DMS 273 (cell line): Measurements from ENCODE around the gene MMP24.
"Not testable (repeated sequence)": the region's sequence is repeated elsewhere in the genome, so short reads cannot be mapped to it uniquely, and the experiment has no call there.

ENCODE experiments used
- DNase-seq: peaks from one replicate; lab custom pipeline; 2025; ENCODE audit not compliant: unreplicated experiment; lab: John Stamatoyannopoulos, UW

Gene MMP24

DNA sequence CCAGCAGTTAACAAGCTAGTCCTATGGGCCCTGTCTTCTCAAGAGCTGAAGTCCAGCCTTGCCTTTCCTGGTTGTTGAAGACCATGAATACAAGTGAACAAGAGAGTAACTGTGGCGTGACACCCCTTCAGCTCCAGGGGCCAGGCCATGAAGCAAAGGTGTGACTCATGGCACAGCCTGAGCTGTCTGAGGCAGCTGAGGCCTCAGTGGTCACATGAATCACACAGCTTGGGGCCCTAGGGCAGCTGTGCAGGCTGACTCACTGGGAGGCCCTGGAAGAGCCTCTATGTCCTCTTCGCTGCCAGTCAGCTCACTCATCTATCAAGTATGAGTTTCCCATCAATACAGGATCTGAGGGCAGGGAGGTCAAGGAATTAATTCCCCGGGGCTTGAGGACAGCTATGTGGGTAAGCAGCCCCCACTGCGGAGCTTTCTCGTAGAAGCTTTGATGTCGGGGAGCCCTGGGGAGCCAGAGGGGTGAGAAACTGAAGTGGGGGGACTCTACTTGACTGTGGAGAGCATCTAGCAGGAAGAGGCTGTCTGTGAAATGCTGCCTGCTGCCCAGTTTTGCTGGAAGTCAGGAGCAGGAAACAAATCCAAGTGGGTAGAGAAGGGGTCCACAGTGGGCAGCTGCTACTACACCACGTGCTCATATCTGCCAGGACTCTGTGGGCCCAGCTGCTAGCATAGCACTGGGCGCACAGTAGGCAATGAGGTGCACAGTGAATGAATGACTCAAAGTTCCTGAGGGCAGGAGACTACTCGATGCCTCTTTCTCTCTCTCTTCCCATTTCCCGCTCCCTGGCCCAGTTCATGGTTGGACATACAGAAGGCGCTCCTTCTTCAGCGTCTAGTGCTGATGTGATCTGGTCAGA, 79.4 kb downstream of the MMP24 start:
- peak; percentile 53 for DNase-seq

DNA sequence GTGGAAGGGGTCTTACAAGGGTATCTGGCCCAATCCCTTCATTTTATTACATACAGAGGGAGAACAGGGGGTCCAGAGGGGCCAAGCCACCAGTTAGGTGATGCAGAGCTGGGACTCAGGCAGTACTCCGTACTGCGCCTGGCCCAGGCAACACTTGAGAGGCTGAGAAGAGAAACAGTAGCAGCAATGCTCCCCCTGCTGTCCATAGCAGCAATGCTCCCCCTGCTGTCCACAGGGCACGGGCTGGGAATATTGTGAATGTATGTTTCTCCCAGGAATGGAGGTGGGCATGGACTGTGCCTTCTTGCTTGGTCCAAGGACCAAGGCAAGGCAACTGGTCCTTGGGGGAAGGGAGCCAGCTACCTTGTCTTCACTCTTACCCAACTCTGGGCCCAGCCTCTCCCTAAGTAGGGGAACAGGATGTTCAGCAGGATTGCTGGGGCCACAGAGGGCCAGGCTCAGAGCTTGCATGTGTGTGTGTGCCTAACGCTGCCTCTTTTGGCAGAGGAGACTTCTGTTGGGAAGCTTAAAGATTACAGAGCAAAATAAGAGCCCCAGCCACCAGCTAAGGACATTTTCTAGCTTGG, 80.5 kb downstream of the MMP24 start:
- DNase-seq: peak; percentile 87

DNA sequence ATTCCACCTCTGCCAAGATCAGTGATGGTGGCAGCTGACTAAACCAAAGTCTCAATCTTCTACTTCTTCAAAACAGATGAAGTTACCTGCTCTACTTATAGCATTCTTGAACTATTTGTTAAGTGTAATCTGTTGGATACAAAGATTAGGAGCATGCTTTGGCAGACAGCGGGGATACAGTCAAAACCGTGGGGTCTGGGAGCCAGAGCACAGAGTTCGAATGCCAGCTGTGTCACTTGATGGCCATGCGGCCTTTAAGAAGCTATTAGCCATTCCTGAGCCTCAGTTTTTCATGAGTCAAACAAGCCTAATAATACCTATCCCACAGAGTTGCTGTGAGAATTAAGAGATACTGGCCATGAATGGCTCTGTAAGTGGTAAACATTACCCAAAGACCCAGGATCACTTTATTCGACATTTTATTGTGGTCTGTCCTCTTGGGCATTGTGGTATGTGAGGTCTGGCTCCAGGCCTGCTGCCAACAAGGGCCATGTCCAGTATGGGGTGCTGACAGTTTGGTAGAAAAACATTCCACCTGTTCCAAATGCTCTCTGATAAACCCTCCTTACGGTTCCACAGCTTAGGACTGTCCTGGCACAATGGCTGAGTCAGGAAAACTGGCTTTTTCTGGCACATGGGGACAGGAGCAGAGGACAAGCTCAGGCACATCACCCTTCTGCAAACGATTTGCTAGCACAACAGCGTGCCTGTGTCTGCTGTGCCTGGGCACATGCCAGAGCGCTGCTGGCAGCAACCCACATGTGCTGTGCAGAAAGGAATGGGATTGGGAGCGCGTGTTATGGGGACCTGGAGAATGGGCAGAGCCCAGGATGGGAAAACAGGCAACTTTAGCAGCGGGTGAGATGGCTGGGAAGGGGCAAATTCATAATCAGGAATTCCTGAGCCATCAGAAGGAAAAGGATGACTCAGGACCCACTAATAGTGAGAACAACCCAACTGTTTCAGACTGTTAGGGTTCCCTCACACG, 81.5 kb downstream of the MMP24 start:
- DNase-seq: peak; percentile 90

DNA sequence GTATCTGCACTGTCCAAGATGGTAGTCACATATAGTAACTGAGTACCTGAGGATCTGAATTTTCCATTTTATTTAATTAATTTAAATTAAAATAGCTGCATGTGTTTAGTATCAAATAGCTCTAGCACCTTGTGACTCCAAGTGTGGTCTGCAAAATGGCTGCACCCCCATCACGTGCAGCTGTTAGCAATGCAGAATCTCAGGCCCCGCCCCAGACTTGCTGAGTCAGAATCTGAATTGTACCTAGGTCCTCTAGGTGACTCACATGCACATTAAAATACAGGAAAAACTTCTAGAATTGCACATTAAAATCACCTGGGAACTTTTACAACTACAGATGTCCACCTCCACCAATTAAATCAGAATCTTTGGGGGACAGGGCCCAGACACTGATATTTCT, 84.9 kb downstream of the MMP24 start:
- no peak for DNase-seq

- no peak for DNase-seq
These were observed 85.3 kb downstream of the MMP24 start for GRCh38 chr20:35311822-35312221.

DNA sequence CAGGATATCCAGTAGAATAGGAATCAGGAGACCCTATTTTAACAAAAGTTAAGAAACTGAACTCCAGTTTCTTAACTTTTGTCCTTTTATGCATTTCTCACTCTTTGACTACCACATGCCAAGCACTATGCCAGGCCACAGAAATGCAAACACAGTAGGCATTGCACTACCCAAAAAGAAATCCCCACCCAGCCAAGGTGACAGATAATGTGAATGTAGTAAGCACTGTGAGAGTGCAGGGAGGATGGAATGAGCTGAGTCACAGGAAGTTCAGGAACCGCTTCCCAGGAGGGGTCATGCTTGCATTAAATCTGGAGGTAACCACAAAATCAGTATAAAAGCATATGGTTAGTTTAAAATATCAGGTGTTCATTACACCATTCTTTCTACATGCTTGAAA, 85.8 kb downstream of the MMP24 start:
- no peak for DNase-seq

DNA sequence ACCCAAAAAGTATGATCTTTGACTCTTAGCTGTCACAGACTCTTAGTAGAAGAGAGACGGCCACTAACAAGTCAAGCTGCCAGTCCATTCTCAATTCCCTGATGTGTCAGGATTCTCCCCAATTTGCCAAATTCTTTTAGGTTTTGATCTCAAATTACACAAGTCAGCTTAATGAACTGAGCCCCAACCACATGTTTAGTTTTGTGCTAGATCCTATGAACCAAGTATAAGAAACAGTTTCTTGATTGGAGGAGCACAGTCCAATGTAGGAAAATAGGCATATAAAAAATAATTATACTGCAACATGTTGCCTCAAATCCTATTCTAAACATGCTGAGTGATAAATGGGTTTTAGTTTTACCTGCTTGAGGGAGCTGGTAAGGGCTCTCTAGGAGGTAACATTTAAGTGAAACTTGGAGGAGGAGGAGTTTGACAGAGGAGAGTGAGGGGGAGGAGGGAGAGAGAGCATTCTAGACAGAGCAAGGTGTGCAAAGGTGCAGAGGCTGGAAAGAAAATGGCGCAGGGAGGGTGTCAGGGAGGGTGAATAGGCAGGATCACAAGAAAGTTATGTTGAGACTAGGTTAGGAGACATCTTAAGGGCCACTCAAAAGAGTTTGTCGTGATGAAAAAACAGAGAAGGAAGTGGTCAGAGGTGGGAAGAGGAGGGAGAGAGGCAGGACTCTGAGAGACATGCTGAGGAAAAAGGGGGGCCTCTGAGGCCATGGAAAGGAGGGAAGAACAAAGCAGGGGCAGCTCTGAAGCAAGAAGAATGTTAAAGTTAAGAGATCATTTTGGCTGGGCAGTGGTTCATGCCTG, 88.5 kb downstream of the MMP24 start:
- no peak for DNase-seq

DNA sequence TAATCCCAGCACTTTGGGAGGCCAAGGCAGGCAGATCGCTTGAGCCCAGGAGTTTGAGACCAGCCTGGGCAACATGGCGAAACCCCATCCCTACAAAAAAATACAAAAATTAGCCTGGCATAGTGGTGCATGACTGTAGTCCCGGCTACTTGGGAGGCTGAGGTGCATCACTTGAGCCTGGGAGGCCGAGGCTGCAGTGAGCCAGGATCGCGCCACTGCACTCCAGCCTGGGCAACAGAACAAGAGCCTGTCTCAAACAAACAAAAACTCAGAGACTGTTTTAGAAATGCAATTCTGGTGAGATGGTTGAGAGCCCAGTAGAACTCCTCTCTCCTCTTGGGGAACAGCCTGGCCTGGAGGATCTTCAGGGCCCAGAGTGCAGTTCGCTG, 89.1 kb downstream of the MMP24 start:
- DNase-seq: not testable (repeated sequence)

DNA sequence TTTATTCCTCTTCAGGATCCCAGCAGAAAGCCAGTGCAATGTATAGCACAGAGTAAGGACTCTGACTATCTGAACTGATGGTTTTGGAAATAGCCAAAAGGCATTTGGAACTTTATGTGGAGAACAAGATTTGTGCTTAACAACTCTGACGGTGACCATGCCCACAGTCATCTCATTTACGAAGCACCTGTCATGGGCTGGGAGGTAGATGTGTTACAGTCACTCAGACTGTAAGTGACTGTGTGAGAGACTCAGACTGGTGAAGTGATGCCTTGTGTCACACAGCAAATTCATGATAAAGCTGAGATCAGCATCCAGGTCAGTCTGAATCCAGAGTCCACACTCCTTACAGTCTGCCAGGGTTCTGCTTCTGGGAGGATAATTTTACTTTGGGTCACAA, 89.6 kb downstream of the MMP24 start:
- no peak for DNase-seq

DNA sequence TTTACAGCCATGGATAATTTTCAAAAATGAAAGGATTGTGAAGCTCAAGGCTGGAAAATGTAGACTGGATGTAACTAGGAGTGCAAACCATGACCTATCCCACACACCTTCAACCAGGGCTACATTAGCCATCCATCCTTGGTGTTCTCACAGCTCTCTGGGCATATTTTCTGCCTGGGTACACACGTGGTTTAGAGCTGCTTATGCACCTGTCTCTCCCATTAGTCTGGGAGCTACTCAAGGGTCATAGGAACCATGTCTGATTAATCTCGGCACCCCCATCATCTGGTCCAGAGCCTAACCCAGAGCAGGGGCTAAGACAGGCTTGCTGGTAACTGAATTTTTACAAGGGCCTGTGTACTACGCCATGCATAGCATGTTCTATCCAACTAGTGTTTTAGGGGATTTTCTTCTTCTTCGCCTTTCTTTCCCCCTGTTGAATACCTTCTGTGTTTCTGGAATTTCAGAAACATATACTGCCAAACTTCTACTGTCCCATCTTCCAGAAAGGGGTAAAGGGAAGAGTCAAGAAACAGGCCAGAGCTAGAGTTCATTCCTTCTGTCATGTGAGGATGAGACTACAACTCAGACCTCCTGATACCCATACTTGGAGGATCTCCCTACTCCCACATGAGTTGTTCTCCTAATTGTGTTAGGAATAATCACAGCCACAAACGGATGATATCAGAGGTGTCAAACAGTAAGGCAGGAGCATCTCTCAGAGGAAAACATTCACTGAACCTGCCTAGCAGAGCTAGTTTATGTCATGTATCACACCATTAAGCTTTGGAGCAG, 91.1 kb downstream of the MMP24 start:
- no peak for DNase-seq

DNA sequence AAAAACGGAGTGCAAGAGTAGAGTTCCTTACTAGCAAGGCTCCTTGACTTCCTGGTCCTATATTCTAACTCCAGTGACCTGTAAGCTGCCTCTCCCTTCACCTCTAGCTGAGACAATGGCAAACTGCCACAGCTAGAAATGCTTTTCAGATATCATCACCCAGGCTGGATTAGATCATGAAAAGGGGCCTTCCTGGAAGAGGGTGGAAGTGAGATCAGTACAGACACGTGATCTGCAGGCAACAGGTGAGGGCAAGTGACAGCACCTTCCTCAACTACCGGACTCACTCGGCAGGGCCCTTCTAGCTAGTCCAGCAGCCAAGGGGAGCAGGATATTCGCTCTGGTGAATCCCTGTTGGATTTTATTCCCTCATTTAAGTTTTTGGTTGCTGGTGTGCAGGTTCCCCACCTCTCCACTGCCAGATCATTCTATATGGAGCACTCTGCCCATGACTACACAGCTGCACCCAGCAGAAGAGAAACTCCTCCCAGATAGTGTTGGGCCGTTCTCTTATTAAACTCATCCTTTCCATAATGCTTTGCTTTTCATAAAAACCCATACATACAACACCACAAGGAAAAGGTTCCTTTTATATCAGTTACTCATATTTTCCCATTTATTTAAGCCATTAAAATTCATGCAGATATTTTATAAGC, 92.1 kb downstream of the MMP24 start:
- DNase-seq: peak; percentile 50

DNA sequence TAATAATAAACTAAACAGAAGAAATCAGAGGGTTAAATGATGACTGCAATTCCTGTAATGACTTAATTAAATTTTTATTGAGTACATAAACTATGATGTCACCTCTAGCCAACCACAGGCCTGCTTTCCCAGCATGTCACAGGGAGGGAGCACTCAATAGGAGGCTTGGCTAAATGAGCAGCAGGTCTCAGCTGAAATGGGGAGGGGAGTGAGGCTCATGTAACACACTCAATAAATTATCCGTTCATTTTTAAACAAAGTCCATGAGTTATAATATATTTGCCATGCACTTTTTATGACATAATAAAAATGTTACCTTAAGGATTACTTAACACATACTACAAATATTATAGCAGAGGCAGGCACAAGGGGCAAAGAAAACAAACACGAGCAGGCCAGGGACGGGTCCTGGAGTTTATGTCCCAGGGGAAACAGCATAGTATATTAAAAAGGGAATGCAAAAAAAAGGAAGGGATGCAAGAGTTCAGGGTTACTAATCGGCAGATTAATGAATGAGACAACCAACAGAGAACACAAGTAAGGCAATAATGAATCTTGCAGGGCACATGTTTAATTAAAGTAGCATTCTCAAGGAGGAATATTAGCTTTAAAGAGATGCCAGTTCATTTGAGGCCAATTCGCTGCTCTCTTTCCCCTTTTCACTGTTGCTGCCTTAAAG, 92.8 kb downstream of the MMP24 start:
- DNase-seq: peak; percentile 67

- DNase-seq: no peak
These were observed 93.3 kb downstream of the MMP24 start for GRCh38 chr20:35319871-35320197.

DNA sequence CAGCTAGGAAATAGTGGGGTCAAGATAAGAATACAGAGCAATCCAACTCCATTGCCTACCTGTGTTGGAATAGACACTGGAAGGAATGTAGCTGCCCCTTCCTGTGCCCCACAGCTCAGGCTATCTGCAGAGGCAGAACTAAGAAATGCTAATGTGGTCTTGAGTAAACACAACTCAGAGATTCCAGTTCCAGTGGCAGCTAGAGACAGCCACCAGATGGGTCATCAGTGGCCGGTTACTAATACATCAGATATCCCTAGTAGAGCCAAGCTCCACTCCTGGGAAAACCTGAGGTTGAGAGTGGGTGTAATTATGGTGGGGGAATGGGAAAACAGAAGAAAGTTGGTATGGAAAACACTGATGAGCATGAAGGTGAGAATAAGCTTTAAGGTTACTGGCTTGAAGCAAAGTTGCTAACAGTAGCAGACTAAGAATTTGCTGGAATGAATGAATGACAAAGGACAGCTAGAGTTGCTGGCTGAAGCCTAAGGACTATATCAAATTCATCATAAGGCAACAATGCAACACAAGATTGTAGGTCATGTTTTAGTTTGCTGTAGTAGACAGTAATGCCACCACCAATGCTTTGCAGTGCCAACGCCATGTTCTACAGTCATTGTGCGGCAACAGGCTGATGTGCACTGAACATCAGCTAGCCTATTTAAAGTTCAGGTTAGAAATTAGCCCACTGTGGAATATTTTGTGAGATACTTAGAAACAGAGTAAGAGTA, 94.1 kb downstream of the MMP24 start:
- DNase-seq: no peak

DNA sequence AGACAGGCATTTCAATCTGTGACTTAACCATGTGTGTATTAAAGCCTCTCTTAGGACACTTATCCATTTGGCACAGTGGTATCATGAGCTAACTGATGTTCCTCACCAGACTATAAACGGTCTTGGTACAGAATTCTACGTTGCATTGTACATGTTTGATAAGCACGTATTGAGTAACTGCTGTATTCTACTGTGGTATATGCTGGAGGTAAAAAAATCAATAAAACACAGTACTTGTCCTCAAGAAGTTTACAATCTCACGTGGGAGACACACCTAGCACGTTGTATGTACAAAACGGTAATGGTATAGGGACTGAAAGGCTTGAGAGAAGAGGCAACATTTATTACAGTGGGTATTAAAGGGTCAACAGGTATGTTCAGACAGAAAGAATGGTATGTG, 98.9 kb downstream of the MMP24 start:
- DNase-seq: no peak

- DNase-seq: no peak
These were observed 99.7 kb downstream of the MMP24 start for GRCh38 chr20:35326021-35326739.
